ENCODE data around the gene C10orf71. TPM values are rescaled to one million over a fixed set of nuclear protein-coding genes. Genes with fewer than 3 reads are reported as not detected.

The C10orf71 gene
- 2.1 TPM for total RNA-seq

GRCh38 chr10:49298983-49299815, at the start of gene C10orf71:
Gene C10orf71 (plus strand): TSS chr10:49299170. CDS start chr10:49322546, 23,376 bp downstream.

Other genes starting within 250 kb of the C10orf71 start
- gene VSTM4, start 183.6 kb upstream of the C10orf71 start, total RNA-seq = 30.1 TPM
- gene FAM170B, start 165.1 kb upstream of the C10orf71 start, total RNA-seq = not detected
- 11.9 TPM for gene TMEM273, start 110.8 kb upstream of the C10orf71 start, total RNA-seq
- gene DRGX, start 96.9 kb downstream of the C10orf71 start, total RNA-seq = 1.3 TPM
- 35.5 TPM for gene ERCC6, start 240.0 kb downstream of the C10orf71 start, total RNA-seq

Data from camera-type eye (tissue), 1 donor.